Measurements from ENCODE around the gene TMED1. TPM values are rescaled to one million over a fixed set of nuclear protein-coding genes. Genes with fewer than 3 reads are reported as not detected.

The TMED1 gene
- total and polyA plus RNA-seq, 2 of the 8 experiments (the other 6 are each of a cell fraction or from before 2014, with no cell fraction given), result 26.9 to 31.9 TPM

- Histone ChIP-seq H3K4ac (replicated peaks; ENCODE audit: insufficient read length, low read depth, low read length) (no peak overlapping the region), H3K4me1 (replicated peaks in 1 of 4; ENCODE audit: control insufficient read depth in 3 of 4, insufficient read depth in 4 of 4, low read length in 3 of 4) (no peaks in the 10 kb centered on the region; a peak in 1 of 7 replicates), H3K4me2 (ENCODE audit: insufficient read depth in 1 of 2, low read depth in 2 of 2, low read length in 2 of 2) (no peak overlapping the region), H3K23ac (ENCODE audit: insufficient read length) (no peak overlapping the region), H2AFZ (ENCODE audit: low read length) (no peak overlapping the region), H2BK12ac (ENCODE audit: low read depth, low read length) (no peak overlapping the region), H2BK20ac (ENCODE audit: low read length) (no peak overlapping the region), H3K79me1 (ENCODE audit: low read depth, low read length) (no peaks in the 10 kb centered on the region), H3K9ac (replicated peaks in 1 of 4; ENCODE audit: extremely low read depth in 1 of 4, low read depth in 3 of 4, low read length in 3 of 4) (no peak overlapping the region), H2BK15ac (ENCODE audit: low read length) (no peak overlapping the region), H2AK5ac (ENCODE audit: low read depth, low read length) (no peak overlapping the region), H3K79me2 (ENCODE audit: control insufficient read depth in 1 of 2, insufficient read depth in 2 of 2, low read length in 2 of 2) (no peaks in the 10 kb centered on the region), H3K23me2 (ENCODE audit: low read depth, low read length) (no peaks in the 10 kb centered on the region), H3K36me3 (ENCODE audit: control insufficient read depth in 2 of 4, insufficient read depth in 4 of 4, low read length in 3 of 4) (peaks cover 3 to 10% (median 7%) of the 10 kb centered on the region in 4 experiments; a peak in 5 of 8 replicates), H3K18ac (ENCODE audit: extremely low read depth, low read length) (no peak overlapping the region), H2BK5ac (ENCODE audit: low read depth, low read length) (no peak overlapping the region), H4K8ac (ENCODE audit: extremely low read depth, insufficient read depth, low read length) (no peak overlapping the region), H4K20me1 (replicated peaks in 1 of 2; ENCODE audit: control insufficient read depth in 1 of 2, insufficient read depth in 2 of 2, low read length in 2 of 2) (peaks cover 1 to 8% of the 10 kb centered on the region in 2 experiments), H3K56ac (replicated peaks; ENCODE audit: insufficient read length, low read depth, low read length) (no peak overlapping the region), H4K5ac (ENCODE audit: insufficient read length, low read depth, low read length) (no peak overlapping the region), H3K9me3 (ENCODE audit: insufficient read depth in 2 of 2, low read depth in 1 of 2, low read length in 1 of 2) (no peaks in the 10 kb centered on the region), H3K27ac (ENCODE audit: low read depth, low read length) (no peak overlapping the region), H3K14ac (ENCODE audit: insufficient read length) (no peak overlapping the region), H2BK120ac (replicated peaks; ENCODE audit: low read depth, low read length) (no peak overlapping the region), H3K27me3 (replicated peaks in 1 of 4; ENCODE audit: control insufficient read depth in 3 of 4, extremely low read depth in 1 of 4, insufficient read depth in 3 of 4, low read length in 3 of 4) (no peaks in the 10 kb centered on the region), H3K4me3 (ENCODE audit: extremely low read depth in 1 of 4, insufficient read depth in 2 of 4, low read depth in 3 of 4, low read length in 4 of 4) (no peak overlapping the region), H4K91ac (replicated peaks; ENCODE audit: insufficient read length, low read length) (no peak overlapping the region)
- FAIRE-seq (no peak), DNase-seq (ENCODE audit: low read depth in 1 of 2, low spot score in 2 of 2) (no peak)
- WGBS, 2 experiments (ENCODE audit: extremely low coverage in 1 of 2, insufficient coverage in 1 of 2, insufficient read length in 1 of 2, insufficient replicate concordance in 2 of 2, low coverage in 1 of 2, low lambda C conversion rate in 2 of 2, missing lambda C conversion rate in 1 of 2), result 94% methylated on average over 23 of the region's 42 CpGs; no CpG with 5 or more reads in 1 of the 2 experiments
- ChIA-PET POLR2A (ENCODE audit: partially characterized antibody) (interaction anchor here (1.1 kb wide), 1 partner anchor 14 kb away, joined by 3 read pairs; no protein-coding TSS in a partner anchor), CTCF (ENCODE audit: partially characterized antibody) (interaction anchor here (0.6 kb wide), 1 partner anchor 87 kb away, joined by 3 read pairs; no protein-coding TSS in a partner anchor)
- no peak for TF ChIP-seq SIN3A (conservative IDR thresholded peaks at IDR 0.05 in 1 of 2, IDR thresholded peaks at IDR 0.05 in 1 of 2; ENCODE audit: low read depth in 1 of 2, low read length in 2 of 2)
- no peak for TF ChIP-seq POLR2A (IDR thresholded peaks at IDR 0.05; ENCODE audit: control extremely low read depth in 1 of 2, low read depth in 2 of 2, low read length in 2 of 2)
- no peak for TF ChIP-seq USF2 (IDR thresholded peaks at IDR 0.05; ENCODE audit: low read length)
- TF ChIP-seq ASH2L (IDR thresholded peaks at IDR 0.05; ENCODE audit: low read length), result no peak
- no peak for TF ChIP-seq E2F6 (IDR thresholded peaks at IDR 0.05)
- TF ChIP-seq CBX5 (IDR thresholded peaks at IDR 0.05; ENCODE audit: low read depth, low read length), result no peak
- TF ChIP-seq RXRA (IDR thresholded peaks at IDR 0.05; ENCODE audit: insufficient read depth, low read depth, low read length), result no peak
- no peak for TF ChIP-seq BACH1 (IDR thresholded peaks at IDR 0.05; ENCODE audit: low read length)
Observed at GRCh38 chr19:10817291-10818038, 18.5 kb downstream of the TMED1 start.
